ENCODE results near the gene MGST1. TPM values are rescaled to one million over a fixed set of nuclear protein-coding genes. Genes with fewer than 3 reads are reported as not detected.
"Not testable (repeated sequence)": the region's sequence is repeated elsewhere in the genome, so short reads cannot be mapped to it uniquely, and the experiment has no call there.

Gene MGST1
- total RNA-seq, 1 donor from 2014 or later = 5.6 TPM

GRCh38 chr12:16352481-16352880 is 5.0 kb downstream of the MGST1 start:
- no peak for DNase-seq

GRCh38 chr12:16358878-16359277 is 11.4 kb downstream of the MGST1 start:
- DNase-seq = no peak

- peak; percentile 17 for DNase-seq
These were observed 12.4 kb downstream of the MGST1 start for GRCh38 chr12:16359512-16360491.

- DNase-seq = no peak
These were observed 13.8 kb downstream of the MGST1 start for GRCh38 chr12:16361142-16361783.

GRCh38 chr12:16362550-16362949 is 15.1 kb downstream of the MGST1 start:
- no peak for DNase-seq

- no peak for DNase-seq
These were observed 21.7 kb downstream of the MGST1 start for GRCh38 chr12:16369156-16369555.

- no peak for DNase-seq
These were observed 22.7 kb downstream of the MGST1 start for GRCh38 chr12:16370096-16370495.

- not testable (repeated sequence) for DNase-seq
These were observed 35.3 kb downstream of the MGST1 start for GRCh38 chr12:16382652-16383312.

GRCh38 chr12:16384732-16385131 is 37.3 kb downstream of the MGST1 start:
- DNase-seq = no peak

- DNase-seq = peak; percentile 78
These were observed 38.6 kb downstream of the MGST1 start for GRCh38 chr12:16385782-16386646.

- DNase-seq = no peak
These were observed 40.5 kb downstream of the MGST1 start for GRCh38 chr12:16387919-16388318.

GRCh38 chr12:16389594-16389993 is 42.1 kb downstream of the MGST1 start:
- DNase-seq = peak; percentile 25

GRCh38 chr12:16392846-16393535 is 45.5 kb downstream of the MGST1 start:
- no peak for DNase-seq

GRCh38 chr12:16399101-16399500 is 51.7 kb downstream of the MGST1 start:
- DNase-seq = no peak

- not testable (repeated sequence) for DNase-seq
These were observed 54.4 kb downstream of the MGST1 start for GRCh38 chr12:16401835-16402234.

- DNase-seq = no peak
These were observed 59.9 kb downstream of the MGST1 start for GRCh38 chr12:16407346-16407745.

Other genes with a start within 250 kb of the MGST1 start
- gene SLC15A5, start 70.0 kb upstream of the MGST1 start, total RNA-seq = not detected